Activated CD4-positive, alpha-beta T cell treated with anti-CD3 and anti-CD28 coated beads for 36 hours (primary cell): ENCODE data around the gene ZNF836. TPM values are rescaled to one million over a fixed set of nuclear protein-coding genes. Genes with fewer than 3 reads are reported as not detected.

Experiments
- ATAC-seq: fragments of 200-7000 bp; cut with Tn5 transposase; one replicate; pipeline ENCODE4 v1.10.0; 2021; ENCODE audit warnings: mild to moderate bottlenecking, moderate library complexity
- CTCF ChIA-PET: fragments of 350-600 bp; sonication (Branson Sonifier 250); formaldehyde crosslinking; loops from one replicate; lab custom pipeline; 2021; ENCODE audit warnings: antibody characterized with exemption; lab: Charles Lee
- POLR2A ChIA-PET: fragments of 350-600 bp; sonication (Branson Sonifier 250); formaldehyde crosslinking; loops from one replicate; lab custom pipeline; 2021; ENCODE audit warnings: antibody characterized with exemption, inconsistent platforms; lab: Charles Lee
- DNase-seq: peaks from one replicate; pipeline ENCODE4 v3.0.0-alpha.2; 2020
- H3K27ac Mint-ChIP-seq: one replicate; pipeline ENCODE4 v1.8.0; 2021; ENCODE audit warnings: mixed read lengths
- H3K27me3 Mint-ChIP-seq: one replicate; pipeline ENCODE4 v1.8.0; 2021; ENCODE audit warnings: mixed read lengths
- H3K36me3 Mint-ChIP-seq: one replicate; pipeline ENCODE4 v1.8.0; 2021; ENCODE audit warnings: low read depth, mixed read lengths
- H3K4me1 Mint-ChIP-seq: one replicate; pipeline ENCODE4 v1.8.0; 2021; ENCODE audit warnings: mixed read lengths
- H3K4me3 Mint-ChIP-seq: one replicate; pipeline ENCODE4 v1.8.0; 2021; ENCODE audit warnings: mild to moderate bottlenecking, moderate library complexity, mixed read lengths
- H3K9me3 Mint-ChIP-seq: one replicate; pipeline ENCODE4 v1.8.0; 2021; ENCODE audit warnings: low read depth, mixed read lengths
- intact Hi-C, 2 experiments: fragments of 100-400 bp; cut with DNase I in 1 of 2; cut with micrococcal nuclease in 1 of 2; formaldehyde crosslinking; loops; one replicate each; pipeline versions ENCODE4 v1.14.2 to v1.15.1; 2022 to 2024; cut with DNase I, micrococcal nuclease
- total RNA-seq, 2 experiments: library from RNA; stranded (reverse); gene quantifications; one replicate each; pipeline ENCODE4 v1.2.3, GENCODE V29; 2021

Gene ZNF836
- total RNA-seq, 2 experiments from 2014 or later: 10.1 to 11.5 TPM

- ChIA-PET POLR2A (interaction anchor here (1.0 to 1.6 kb wide), 4 partner anchors 9 to 47 kb away, joined by 3 to 9 read pairs (median 6); no protein-coding TSS in a partner anchor), CTCF (interaction anchor here (0.6 to 2.0 kb wide), 4 partner anchors 38 to 411 kb away, joined by 3 to 5 read pairs (median 4); no protein-coding TSS in a partner anchor)
- H3K27me3 Mint-ChIP-seq: no peaks in the 10 kb centered on the region
- peak overlapping the region; percentile 97 for H3K27ac Mint-ChIP-seq
- ATAC-seq: no peak
- H3K4me3 Mint-ChIP-seq: peak overlapping the region; percentile 91
- H3K4me1 Mint-ChIP-seq: peaks cover 33% of the 10 kb centered on the region
- no peaks in the 10 kb centered on the region for H3K9me3 Mint-ChIP-seq
- peak; percentile 98 for DNase-seq
- intact Hi-C loops: loop anchor here (1.0 to 5.0 kb wide), 8 partner anchors 18 to 487 kb away; partner anchors contain the start of genes ZNF836 (in 2 of the 2), ZNF350 (in 1 of the 2), ZNF432 (in 1 of the 2) and ZNF615 (in 1 of the 2)
- peaks cover 27% of the 10 kb centered on the region for H3K36me3 Mint-ChIP-seq
Observed at GRCh38 chr19:52188822-52189734, 17.7 kb upstream of the ZNF836 start.

GRCh38 chr19:52187407-52187806 is 16.0 kb upstream of the ZNF836 start:
- H3K27ac Mint-ChIP-seq: no peak overlapping the region
- no peak for ATAC-seq
- H3K9me3 Mint-ChIP-seq: no peaks in the 10 kb centered on the region
- peaks cover 20% of the 10 kb centered on the region for H3K4me1 Mint-ChIP-seq
- CTCF ChIA-PET: interaction anchor here (0.5 kb wide), 1 partner anchor 155 kb away, joined by 3 read pairs; no protein-coding TSS in a partner anchor
- intact Hi-C loops: loop anchor here in 1 of 2 experiments (5.0 kb wide), 2 partner anchors 180 to 485 kb away; partner anchors contain the start of gene ZNF615
- no peak overlapping the region for H3K4me3 Mint-ChIP-seq
- POLR2A ChIA-PET: interaction anchor here (0.6 kb wide), 1 partner anchor 23 kb away, joined by 8 read pairs; no protein-coding TSS in a partner anchor
- peaks cover 17% of the 10 kb centered on the region for H3K36me3 Mint-ChIP-seq
- DNase-seq: no peak
- no peaks in the 10 kb centered on the region for H3K27me3 Mint-ChIP-seq

GRCh38 chr19:52176574-52176973 is 5.2 kb upstream of the ZNF836 start:
- ChIA-PET POLR2A (no interaction called here), CTCF (interaction anchor here (1.5 kb wide), 1 partner anchor 36 kb away, joined by 3 read pairs; the partner anchor contains the start of gene ZNF616)
- intact Hi-C loops: loop anchor here in 1 of 2 experiments (10.0 kb wide), 1 partner anchor 732 kb away; no protein-coding TSS in a partner anchor
- Mint-ChIP-seq H3K36me3 (no peaks in the 10 kb centered on the region), H3K27me3 (no peaks in the 10 kb centered on the region), H3K4me1 (peaks cover 7% of the 10 kb centered on the region), H3K9me3 (peaks cover 1% of the 10 kb centered on the region), H3K27ac (no peak overlapping the region), H3K4me3 (no peak overlapping the region)
- ATAC-seq: no peak
- DNase-seq: no peak

GRCh38 chr19:52172347-52172746 is 926 bp upstream of the ZNF836 start:
- intact Hi-C loops: loop anchor here in 1 of 2 experiments (10.0 kb wide), 1 partner anchor 728 kb away; no protein-coding TSS in a partner anchor
- H3K4me1 Mint-ChIP-seq: peaks cover 17% of the 10 kb centered on the region
- no peak for DNase-seq
- H3K27ac Mint-ChIP-seq: peak overlapping the region; percentile 42
- H3K27me3 Mint-ChIP-seq: no peaks in the 10 kb centered on the region
- H3K9me3 Mint-ChIP-seq: peaks cover 1% of the 10 kb centered on the region
- POLR2A ChIA-PET: no interaction called here
- peak overlapping the region; percentile 87 for H3K4me3 Mint-ChIP-seq
- H3K36me3 Mint-ChIP-seq: peaks cover 32% of the 10 kb centered on the region
- no peak for ATAC-seq
- CTCF ChIA-PET: interaction anchor here (1.0 to 1.5 kb wide), 3 partner anchors 47 to 65 kb away, joined by 3 to 5 read pairs (median 3); no protein-coding TSS in a partner anchor

- Mint-ChIP-seq H3K27ac (peak overlapping the region; percentile 93), H3K9me3 (peaks cover 1% of the 10 kb centered on the region), H3K4me1 (peaks cover 17% of the 10 kb centered on the region), H3K27me3 (no peaks in the 10 kb centered on the region), H3K4me3 (peak overlapping the region; percentile 87), H3K36me3 (peaks cover 36% of the 10 kb centered on the region)
- CTCF ChIA-PET: interaction anchor here (0.6 kb wide), 2 partner anchors 39 to 81 kb away, joined by 3 read pairs; no protein-coding TSS in a partner anchor
- intact Hi-C loops: loop anchor here (1.0 to 10.0 kb wide), 8 partner anchors 18 to 726 kb away; partner anchors contain the start of genes ZNF766 (in 1 of the 2), ZNF808 (in 1 of the 2) and ZNF841 (in 1 of the 2)
- peak; percentile 28 for DNase-seq
- peak; percentile 16 for ATAC-seq
- POLR2A ChIA-PET: no interaction called here
Observed at GRCh38 chr19:52170863-52171320, 529 bp downstream of the ZNF836 start.

GRCh38 chr19:52170304-52170703 is 1.1 kb downstream of the ZNF836 start:
- CTCF ChIA-PET: interaction anchor here (0.6 kb wide), 1 partner anchor 39 kb away, joined by 3 read pairs; no protein-coding TSS in a partner anchor
- ATAC-seq: no peak

GRCh38 chr19:52155596-52156359 is 15.6 kb downstream of the ZNF836 start:
- H3K27me3 Mint-ChIP-seq: no peaks in the 10 kb centered on the region
- intact Hi-C loops: no loop called here
- peaks cover 83% of the 10 kb centered on the region for H3K36me3 Mint-ChIP-seq
- CTCF ChIA-PET: no interaction called here
- H3K27ac Mint-ChIP-seq: no peak overlapping the region
- peaks cover 59% of the 10 kb centered on the region for H3K9me3 Mint-ChIP-seq
- no peak for DNase-seq
- no peak for ATAC-seq
- H3K4me1 Mint-ChIP-seq: no peaks in the 10 kb centered on the region
- no peak overlapping the region for H3K4me3 Mint-ChIP-seq
- POLR2A ChIA-PET: no interaction called here

More at GRCh38 chr19:52170304-52170703, 1.1 kb downstream of the ZNF836 start:
- intact Hi-C loops: loop anchor here in 1 of 2 experiments (2.0 to 10.0 kb wide), 2 partner anchors 364 to 726 kb away; no protein-coding TSS in a partner anchor
- Mint-ChIP-seq H3K27ac (peak overlapping the region; percentile 93), H3K27me3 (no peaks in the 10 kb centered on the region), H3K9me3 (peaks cover 1% of the 10 kb centered on the region), H3K4me1 (peaks cover 17% of the 10 kb centered on the region), H3K4me3 (peak overlapping the region; percentile 87), H3K36me3 (peaks cover 41% of the 10 kb centered on the region)
- peak; percentile 37 for DNase-seq
- POLR2A ChIA-PET: no interaction called here

- ATAC-seq: no peak
- intact Hi-C loops: no loop called here
- Mint-ChIP-seq H3K4me3 (no peak overlapping the region), H3K27me3 (no peaks in the 10 kb centered on the region), H3K4me1 (no peaks in the 10 kb centered on the region), H3K9me3 (peaks cover 37% of the 10 kb centered on the region), H3K36me3 (peaks cover 35% of the 10 kb centered on the region), H3K27ac (no peak overlapping the region)
- ChIA-PET POLR2A (no interaction called here), CTCF (no interaction called here)
- no peak for DNase-seq
Observed at GRCh38 chr19:52148256-52148655, 23.2 kb downstream of the ZNF836 start.

DNA sequence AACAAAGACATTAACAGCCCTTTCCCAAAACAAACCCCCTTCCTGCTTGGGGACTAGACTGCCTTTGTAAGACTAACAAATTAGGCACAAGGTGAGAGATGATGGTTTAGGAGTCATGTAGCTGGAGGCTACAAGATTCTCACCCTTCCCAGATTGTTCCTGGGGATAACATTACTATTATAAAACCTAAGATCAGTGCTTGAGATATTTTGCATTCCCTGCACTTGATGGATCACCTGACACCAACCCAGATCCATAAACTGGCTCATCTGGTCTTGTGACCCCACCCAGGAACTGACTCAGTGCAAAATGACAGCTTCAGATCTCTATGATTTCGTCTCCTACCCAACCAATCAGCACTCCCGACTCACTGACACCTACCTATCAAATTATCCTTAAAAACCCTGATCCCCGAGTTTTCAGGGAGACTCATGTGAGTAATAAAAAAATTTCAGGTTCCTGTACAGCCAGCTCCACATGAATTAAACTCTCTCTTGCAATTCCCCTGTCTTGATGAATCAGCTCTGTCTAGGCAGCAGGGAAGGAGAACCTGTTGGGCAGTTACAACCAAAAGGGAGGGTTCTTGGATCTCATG is 29.3 kb downstream of the ZNF836 start:
- intact Hi-C loops: no loop called here
- Mint-ChIP-seq H3K4me1 (peaks cover 24% of the 10 kb centered on the region), H3K4me3 (no peak overlapping the region), H3K9me3 (peaks cover 21% of the 10 kb centered on the region), H3K27ac (no peak overlapping the region), H3K36me3 (peaks cover 17% of the 10 kb centered on the region), H3K27me3 (no peaks in the 10 kb centered on the region)
- ATAC-seq (no peak), DNase-seq (no peak)
- ChIA-PET POLR2A (interaction anchor here (1.2 kb wide), 1 partner anchor 47 kb away, joined by 3 read pairs; no protein-coding TSS in a partner anchor), CTCF (interaction anchor here (0.6 to 1.9 kb wide), 2 partner anchors 10 to 95 kb away, joined by 3 to 9 read pairs; no protein-coding TSS in a partner anchor)

DNA sequence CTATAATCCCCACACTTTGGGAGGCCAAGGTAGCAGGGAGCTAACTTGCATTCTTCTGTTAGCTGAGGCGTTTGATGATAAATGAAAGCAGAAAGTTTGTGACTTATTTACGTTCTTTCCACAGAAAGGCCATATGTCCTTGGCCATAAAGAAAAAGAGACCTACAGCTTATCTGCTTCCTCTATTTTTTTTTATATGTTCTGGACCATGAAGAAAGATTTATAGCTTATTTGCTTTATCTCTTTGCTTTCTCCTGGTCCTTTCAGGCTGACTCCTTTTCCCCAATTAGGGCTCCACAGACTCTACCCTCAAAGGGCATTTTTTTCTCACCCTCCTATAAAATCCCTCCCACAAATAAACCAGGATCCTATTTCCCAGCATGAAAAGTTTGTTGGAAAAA is 30.2 kb downstream of the ZNF836 start:
- intact Hi-C loops: no loop called here
- Mint-ChIP-seq H3K27ac (no peak overlapping the region), H3K4me1 (peaks cover 27% of the 10 kb centered on the region), H3K9me3 (peaks cover 17% of the 10 kb centered on the region), H3K27me3 (no peaks in the 10 kb centered on the region), H3K4me3 (no peak overlapping the region), H3K36me3 (peaks cover 19% of the 10 kb centered on the region)
- POLR2A ChIA-PET: no interaction called here
- CTCF ChIA-PET: interaction anchor here (1.9 kb wide), 1 partner anchor 96 kb away, joined by 9 read pairs; no protein-coding TSS in a partner anchor
- DNase-seq (no peak), ATAC-seq (no peak)
